MCF 10A (cell line): ENCODE data around the gene PNPO. TPM values are rescaled to one million over a fixed set of nuclear protein-coding genes. Genes with fewer than 3 reads are reported as not detected.
A peak's percentile ranks its signal among the peaks of the same experiment; 100 is the strongest.

Experiments used
- BruUV-seq: library from RNA; stranded (reverse); fragments of 400-500 nt; replicated peaks from 2 replicates; lab custom pipeline; 2021; lab: Mats Ljungman, UMichigan
- CTCF ChIA-PET: fragments of 300-600 bp; sonication (Branson Sonifier 250); formaldehyde crosslinking; extraction: SDS; loops from one replicate; lab custom pipeline; 2021; ENCODE audit warnings: antibody characterized with exemption, inconsistent platforms; lab: Yijun Ruan, JAX
- POLR2A ChIA-PET: fragments of 300-600, 350-650 bp; sonication (Branson Sonifier 250); formaldehyde crosslinking; extraction: SDS; loops from one replicate; lab custom pipeline; 2020; ENCODE audit warnings: antibody characterized with exemption, inconsistent platforms; lab: Yijun Ruan, JAX
- DNase-seq: peaks from one replicate; pipeline ENCODE4 v3.0.0-alpha.2; 2018; ENCODE audit not compliant: unreplicated experiment
- H3K27ac Mint-ChIP-seq: one replicate; pipeline ENCODE4 v1.8.0; 2022; ENCODE audit warnings: mild to moderate bottlenecking, low read depth, mixed read lengths; ENCODE audit not compliant: unreplicated experiment
- H3K27me3 Mint-ChIP-seq: one replicate; pipeline ENCODE4 v1.8.0; 2022; ENCODE audit warnings: mixed read lengths; ENCODE audit not compliant: insufficient read depth, unreplicated experiment
- H3K36me3 Mint-ChIP-seq: one replicate; pipeline ENCODE4 v1.8.0; 2022; ENCODE audit warnings: mild to moderate bottlenecking, moderate library complexity, mixed read lengths; ENCODE audit not compliant: insufficient read depth, unreplicated experiment
- H3K4me1 Mint-ChIP-seq: one replicate; pipeline ENCODE4 v1.8.0; 2022; ENCODE audit warnings: mixed read lengths; ENCODE audit not compliant: insufficient read depth, unreplicated experiment
- H3K4me3 Mint-ChIP-seq: one replicate; pipeline ENCODE4 v1.8.0; 2022; ENCODE audit warnings: mild to moderate bottlenecking, moderate library complexity, mixed read lengths; ENCODE audit not compliant: unreplicated experiment
- H3K9me3 Mint-ChIP-seq: one replicate; pipeline ENCODE4 v1.8.0; 2022; ENCODE audit warnings: mixed read lengths; ENCODE audit not compliant: unreplicated experiment
- intact Hi-C: fragments of 100-400 bp; cut with micrococcal nuclease; formaldehyde crosslinking; loops from 2 replicates; pipeline ENCODE4 v1.14.1; 2022
- total RNA-seq: library from RNA; stranded (reverse); gene quantifications from 2 replicates; pipeline ENCODE4 v1.2.3, GENCODE V29; 2022
- TF ChIP-seq, protein P1 (sequence below): fragments of 200-600 bp; IDR thresholded peaks from one replicate; pipeline ENCODE4 v1.8.0; 2022; ENCODE audit warnings: antibody characterized with exemption, mild to moderate bottlenecking; ENCODE audit not compliant: unreplicated experiment

PNPO gene
- total RNA-seq, 1 experiment from 2014 or later: 58.4 TPM

DNA sequence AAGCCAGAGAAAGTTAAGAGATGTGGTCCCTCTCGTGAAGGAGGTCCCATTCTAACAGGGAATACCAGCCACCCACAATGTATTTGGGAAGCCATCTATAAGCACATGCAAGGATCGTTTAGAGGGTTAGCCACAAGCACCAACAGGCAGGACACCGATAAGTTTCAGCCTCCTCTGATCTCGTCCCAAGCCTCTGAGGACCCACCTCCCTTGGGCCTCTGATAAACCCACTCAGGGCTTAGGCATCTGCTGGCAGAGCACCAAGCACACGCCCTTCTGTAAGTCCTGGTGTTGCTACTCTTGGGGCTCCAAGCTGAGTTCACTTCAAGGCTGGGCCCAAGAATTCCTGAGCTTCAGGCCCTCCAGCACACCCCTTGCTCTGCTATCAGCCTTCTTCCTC, 5.4 kb upstream of the PNPO start:
- TF ChIP-seq, protein P1, sequence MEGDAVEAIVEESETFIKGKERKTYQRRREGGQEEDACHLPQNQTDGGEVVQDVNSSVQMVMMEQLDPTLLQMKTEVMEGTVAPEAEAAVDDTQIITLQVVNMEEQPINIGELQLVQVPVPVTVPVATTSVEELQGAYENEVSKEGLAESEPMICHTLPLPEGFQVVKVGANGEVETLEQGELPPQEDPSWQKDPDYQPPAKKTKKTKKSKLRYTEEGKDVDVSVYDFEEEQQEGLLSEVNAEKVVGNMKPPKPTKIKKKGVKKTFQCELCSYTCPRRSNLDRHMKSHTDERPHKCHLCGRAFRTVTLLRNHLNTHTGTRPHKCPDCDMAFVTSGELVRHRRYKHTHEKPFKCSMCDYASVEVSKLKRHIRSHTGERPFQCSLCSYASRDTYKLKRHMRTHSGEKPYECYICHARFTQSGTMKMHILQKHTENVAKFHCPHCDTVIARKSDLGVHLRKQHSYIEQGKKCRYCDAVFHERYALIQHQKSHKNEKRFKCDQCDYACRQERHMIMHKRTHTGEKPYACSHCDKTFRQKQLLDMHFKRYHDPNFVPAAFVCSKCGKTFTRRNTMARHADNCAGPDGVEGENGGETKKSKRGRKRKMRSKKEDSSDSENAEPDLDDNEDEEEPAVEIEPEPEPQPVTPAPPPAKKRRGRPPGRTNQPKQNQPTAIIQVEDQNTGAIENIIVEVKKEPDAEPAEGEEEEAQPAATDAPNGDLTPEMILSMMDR: no peak
- intact Hi-C loops: no loop called here
- Mint-ChIP-seq H3K4me3 (peak overlapping the region; percentile 43), H3K27me3 (no peaks in the 10 kb centered on the region), H3K36me3 (no peaks in the 10 kb centered on the region), H3K4me1 (peaks cover 38% of the 10 kb centered on the region), H3K9me3 (no peaks in the 10 kb centered on the region), H3K27ac (peak overlapping the region; percentile 95)
- BruUV-seq: no TSS peak
- CTCF ChIA-PET: interaction anchor here (0.6 to 3.0 kb wide), 5 partner anchors 11 to 1761 kb away, joined by 3 to 18 read pairs (median 3); no protein-coding TSS in a partner anchor
- DNase-seq: peak; percentile 73
- POLR2A ChIA-PET: interaction anchor here (0.7 to 2.5 kb wide), 11 partner anchors 10 to 41 kb away, joined by 3 to 7 read pairs (median 5); partner anchors contain the start of genes CDK5RAP3 and SP2

DNA sequence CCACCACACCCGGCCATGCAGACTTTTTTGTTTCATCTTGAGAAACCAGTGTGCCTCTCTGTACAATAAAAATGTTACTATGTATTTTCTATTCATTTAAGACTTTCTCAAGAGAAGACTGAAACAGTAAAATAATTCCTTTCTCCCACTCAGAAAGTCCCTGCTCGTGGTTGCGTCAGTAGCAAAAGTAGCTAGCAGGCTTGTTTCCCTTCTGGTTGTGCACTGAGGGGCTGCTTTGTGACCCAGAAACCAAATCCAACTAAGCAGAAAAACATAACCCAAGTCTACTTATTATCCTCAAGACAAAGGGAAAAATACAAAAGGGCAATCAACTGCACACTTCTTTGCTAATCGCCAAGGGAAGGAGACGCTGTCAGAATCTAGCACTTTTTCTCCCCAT, 3.4 kb upstream of the PNPO start:
- DNase-seq: no peak
- Mint-ChIP-seq H3K4me1 (peaks cover 45% of the 10 kb centered on the region), H3K4me3 (no peak overlapping the region), H3K27me3 (no peaks in the 10 kb centered on the region), H3K27ac (no peak overlapping the region), H3K9me3 (no peaks in the 10 kb centered on the region), H3K36me3 (peaks cover 7% of the 10 kb centered on the region)
- intact Hi-C loops: no loop called here
- TF ChIP-seq, protein P1: no peak
- ChIA-PET POLR2A (interaction anchor here (0.7 to 1.9 kb wide), 2 partner anchors 42 to 80 kb away, joined by 3 to 6 read pairs; partner anchors contain the start of gene SP2), CTCF (interaction anchor here (0.6 to 3.0 kb wide), 3 partner anchors 9 to 884 kb away, joined by 3 to 18 read pairs (median 10); no protein-coding TSS in a partner anchor)
- no TSS peak for BruUV-seq

DNA sequence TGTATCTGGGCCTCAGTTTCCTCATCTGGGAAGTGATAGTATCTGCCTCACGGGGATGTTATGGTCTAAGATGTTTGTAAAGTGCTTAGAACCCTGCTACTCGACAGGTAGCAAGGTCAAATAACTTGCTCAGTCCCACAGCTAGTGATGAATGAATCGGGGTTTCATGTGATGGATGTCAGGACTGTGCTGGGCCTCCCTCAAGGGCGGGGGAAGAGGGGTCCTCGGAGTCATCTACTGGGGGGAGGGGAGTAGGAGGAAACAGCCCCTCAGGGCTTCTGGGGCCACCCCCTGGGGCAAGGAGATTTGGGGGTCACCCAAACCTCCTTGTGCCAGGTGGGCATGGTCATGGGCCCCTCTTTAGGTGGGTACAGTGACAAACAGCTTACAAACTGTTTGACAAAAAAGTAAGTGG, 732 bp downstream of the PNPO start:
- intact Hi-C loops: no loop called here
- TF ChIP-seq, protein P1: no peak
- peaks cover 27% of the 10 kb centered on the region for H3K36me3 Mint-ChIP-seq
- ChIA-PET POLR2A (interaction anchor here (0.7 to 7.3 kb wide), 22 partner anchors 9 to 166 kb away, joined by 3 to 117 read pairs (median 9); partner anchors contain the start of genes CBX1, CDK5RAP3, NFE2L1 and PRR15L), CTCF (interaction anchor here (0.5 to 2.9 kb wide), 9 partner anchors 27 to 781 kb away, joined by 3 to 14 read pairs (median 5); partner anchors contain the start of genes CDK5RAP3, PRAC2 and SP2)
- H3K4me1 Mint-ChIP-seq: peaks cover 35% of the 10 kb centered on the region
- no peak for DNase-seq
- peak overlapping the region; percentile 82 for H3K4me3 Mint-ChIP-seq
- BruUV-seq: no TSS peak
- H3K27ac Mint-ChIP-seq: peak overlapping the region; percentile 88
- H3K27me3 Mint-ChIP-seq: no peaks in the 10 kb centered on the region
- H3K9me3 Mint-ChIP-seq: no peaks in the 10 kb centered on the region

DNA sequence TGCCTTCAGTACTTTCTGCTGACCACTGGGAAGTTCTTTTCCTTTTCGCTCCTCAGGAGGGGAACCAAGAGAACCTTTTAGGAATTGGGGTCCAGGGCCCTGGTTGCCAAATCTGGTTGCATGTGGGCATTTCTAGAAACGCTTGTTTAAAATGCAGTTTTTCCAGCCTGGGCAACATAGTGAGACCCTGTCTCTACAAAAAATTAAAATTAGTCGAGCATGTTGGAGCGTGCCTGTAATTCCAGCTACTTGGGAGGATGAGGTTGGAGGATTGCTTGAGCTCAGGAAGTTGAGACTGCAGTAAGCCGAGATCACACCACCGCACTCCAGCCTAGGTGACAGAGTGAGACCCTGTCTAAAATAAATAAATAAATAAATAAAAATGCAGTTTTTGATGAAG, 1.2 kb downstream of the PNPO start:
- Mint-ChIP-seq H3K27me3 (no peaks in the 10 kb centered on the region), H3K4me3 (peak overlapping the region; percentile 82), H3K4me1 (peaks cover 34% of the 10 kb centered on the region), H3K36me3 (peaks cover 32% of the 10 kb centered on the region), H3K27ac (peak overlapping the region; percentile 88), H3K9me3 (no peaks in the 10 kb centered on the region)
- no peak for DNase-seq
- intact Hi-C loops: no loop called here
- CTCF ChIA-PET: interaction anchor here (0.6 to 2.9 kb wide), 6 partner anchors 28 to 780 kb away, joined by 3 to 14 read pairs (median 6); partner anchors contain the start of genes CDK5RAP3, PRAC2 and SP2
- TF ChIP-seq, protein P1: no peak
- POLR2A ChIA-PET: interaction anchor here (0.7 to 7.3 kb wide), 18 partner anchors 8 to 165 kb away, joined by 3 to 117 read pairs (median 10); partner anchors contain the start of genes CBX1, CDK5RAP3, NFE2L1 and PRR15L
- no TSS peak for BruUV-seq
